ENCODE measurements around the gene DHX58.
"Not testable (repeated sequence)": the region's sequence is repeated elsewhere in the genome, so short reads cannot be mapped to it uniquely, and the experiment has no call there.

Gene DHX58

GRCh38 chr17:42112552-42113176 is at the start of gene DHX58:
TSS of gene DHX58 (minus strand) at chr17:42112714. CDS start at chr17:42111892, 822 bp downstream.
- H3K4me3 ChIP-seq (ENCODE audit: low read depth, low read length) = peak within 1 kb of the TSS; percentile 41
- DNase-seq (ENCODE audit: low read depth) = peak; percentile 56

- no peak for DNase-seq (ENCODE audit: low read depth)
- H3K4me3 ChIP-seq (ENCODE audit: low read depth, low read length) = no peak overlapping the region
Observed at GRCh38 chr17:42160531-42160910, 48.0 kb upstream of the DHX58 start.

- H3K4me3 ChIP-seq (ENCODE audit: low read depth, low read length) = no peak overlapping the region
Observed at GRCh38 chr17:42159796-42160530, 47.4 kb upstream of the DHX58 start.

GRCh38 chr17:42155614-42156045 is 43.1 kb upstream of the DHX58 start:
- H3K4me3 ChIP-seq (ENCODE audit: low read depth, low read length) = peak overlapping the region; percentile 76
- DNase-seq (ENCODE audit: low read depth) = no peak

More at GRCh38 chr17:42159796-42160530, 47.4 kb upstream of the DHX58 start:
- no peak for DNase-seq (ENCODE audit: low read depth)

- DNase-seq (ENCODE audit: low read depth) = no peak
Observed at GRCh38 chr17:42153919-42154742, 41.6 kb upstream of the DHX58 start.

GRCh38 chr17:42146911-42147607 is 34.5 kb upstream of the DHX58 start:
- no peak overlapping the region for H3K4me3 ChIP-seq (ENCODE audit: low read depth, low read length)

More at GRCh38 chr17:42153919-42154742, 41.6 kb upstream of the DHX58 start:
- H3K4me3 ChIP-seq (ENCODE audit: low read depth, low read length) = peak overlapping the region; percentile 76

GRCh38 chr17:42143138-42143537 is 30.6 kb upstream of the DHX58 start:
- not testable (repeated sequence) for H3K4me3 ChIP-seq (ENCODE audit: low read depth, low read length); DNase-seq (ENCODE audit: low read depth)

More at GRCh38 chr17:42146911-42147607, 34.5 kb upstream of the DHX58 start:
- no peak for DNase-seq (ENCODE audit: low read depth)

DNA sequence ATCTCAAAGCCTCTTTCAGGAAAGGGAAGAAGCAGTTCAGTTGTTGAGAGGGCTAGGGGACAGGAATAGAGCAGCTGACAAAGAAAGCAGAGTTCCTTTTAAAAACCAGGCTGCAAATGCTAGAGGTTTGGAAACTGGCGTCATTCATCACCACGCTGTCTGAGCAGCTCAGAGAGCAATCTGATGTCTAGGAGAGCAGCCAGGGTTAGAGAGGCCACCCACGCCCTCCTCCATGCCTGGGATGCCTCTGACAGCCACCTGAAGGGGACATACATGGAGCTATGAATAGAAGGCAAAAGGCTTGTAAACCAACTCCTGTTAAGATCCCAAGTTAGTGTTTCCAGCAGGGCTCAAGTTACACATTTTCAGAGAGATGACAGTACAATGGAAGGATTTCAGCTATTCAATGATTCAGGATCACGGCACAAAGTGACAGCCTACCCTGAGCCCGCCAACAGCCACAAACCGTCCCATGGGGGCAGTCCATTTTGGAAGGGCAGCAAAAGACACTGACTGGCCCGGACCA is 29.9 kb upstream of the DHX58 start:
- H3K4me3 ChIP-seq (ENCODE audit: low read depth, low read length) = no peak overlapping the region

DNA sequence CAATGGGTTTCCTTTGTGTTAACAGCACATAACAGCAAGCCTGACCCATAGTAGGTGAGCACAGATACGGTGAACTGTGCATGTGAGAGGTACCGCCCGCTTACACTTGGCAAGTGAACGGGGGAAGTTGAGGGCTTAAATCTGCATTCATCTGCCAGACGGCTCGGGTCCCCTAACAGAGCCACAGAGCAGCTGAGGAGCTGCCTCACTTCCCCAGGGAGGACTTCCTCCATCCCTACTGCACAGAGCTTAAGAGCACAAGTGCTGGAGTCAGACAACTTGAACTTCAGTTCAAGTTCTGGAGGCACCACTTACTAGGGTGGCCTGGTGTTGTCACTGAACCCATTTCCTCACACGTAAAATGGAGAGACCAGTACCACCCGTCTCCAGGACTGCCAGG is 28.9 kb upstream of the DHX58 start:
- DNase-seq (ENCODE audit: low read depth) = no peak
- H3K4me3 ChIP-seq (ENCODE audit: low read depth, low read length) = no peak overlapping the region

More for the DNA sequence above, 29.9 kb upstream of the DHX58 start:
- DNase-seq (ENCODE audit: low read depth) = peak; percentile 31

- not testable (repeated sequence) for H3K4me3 ChIP-seq (ENCODE audit: low read depth, low read length); DNase-seq (ENCODE audit: low read depth)
Observed at GRCh38 chr17:42140690-42141089, 28.2 kb upstream of the DHX58 start.

- no peak overlapping the region for H3K4me3 ChIP-seq (ENCODE audit: low read depth, low read length)
- DNase-seq (ENCODE audit: low read depth) = no peak
Observed at GRCh38 chr17:42138749-42139492, 26.4 kb upstream of the DHX58 start.

DNA sequence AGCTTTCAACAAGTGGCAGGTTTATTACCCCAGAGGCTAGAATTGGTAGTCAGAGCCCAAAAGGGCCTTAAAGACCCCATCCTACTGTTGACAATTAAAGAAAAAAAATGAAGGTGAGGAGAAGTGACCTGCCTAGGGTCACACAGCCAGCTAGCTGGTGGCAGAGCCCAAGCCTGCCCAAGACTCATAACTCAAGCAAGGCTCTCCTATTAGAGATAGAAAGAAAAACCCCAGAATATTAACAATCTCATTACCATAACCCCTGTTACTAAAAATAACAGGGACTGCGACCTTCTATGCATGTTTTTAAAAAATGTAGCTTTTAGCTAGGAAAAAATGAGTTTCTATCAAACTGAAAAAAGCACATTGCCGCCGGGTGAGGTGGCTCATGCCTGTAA is 24.1 kb upstream of the DHX58 start:
- no peak overlapping the region for H3K4me3 ChIP-seq (ENCODE audit: low read depth, low read length)
- no peak for DNase-seq (ENCODE audit: low read depth)

DNA sequence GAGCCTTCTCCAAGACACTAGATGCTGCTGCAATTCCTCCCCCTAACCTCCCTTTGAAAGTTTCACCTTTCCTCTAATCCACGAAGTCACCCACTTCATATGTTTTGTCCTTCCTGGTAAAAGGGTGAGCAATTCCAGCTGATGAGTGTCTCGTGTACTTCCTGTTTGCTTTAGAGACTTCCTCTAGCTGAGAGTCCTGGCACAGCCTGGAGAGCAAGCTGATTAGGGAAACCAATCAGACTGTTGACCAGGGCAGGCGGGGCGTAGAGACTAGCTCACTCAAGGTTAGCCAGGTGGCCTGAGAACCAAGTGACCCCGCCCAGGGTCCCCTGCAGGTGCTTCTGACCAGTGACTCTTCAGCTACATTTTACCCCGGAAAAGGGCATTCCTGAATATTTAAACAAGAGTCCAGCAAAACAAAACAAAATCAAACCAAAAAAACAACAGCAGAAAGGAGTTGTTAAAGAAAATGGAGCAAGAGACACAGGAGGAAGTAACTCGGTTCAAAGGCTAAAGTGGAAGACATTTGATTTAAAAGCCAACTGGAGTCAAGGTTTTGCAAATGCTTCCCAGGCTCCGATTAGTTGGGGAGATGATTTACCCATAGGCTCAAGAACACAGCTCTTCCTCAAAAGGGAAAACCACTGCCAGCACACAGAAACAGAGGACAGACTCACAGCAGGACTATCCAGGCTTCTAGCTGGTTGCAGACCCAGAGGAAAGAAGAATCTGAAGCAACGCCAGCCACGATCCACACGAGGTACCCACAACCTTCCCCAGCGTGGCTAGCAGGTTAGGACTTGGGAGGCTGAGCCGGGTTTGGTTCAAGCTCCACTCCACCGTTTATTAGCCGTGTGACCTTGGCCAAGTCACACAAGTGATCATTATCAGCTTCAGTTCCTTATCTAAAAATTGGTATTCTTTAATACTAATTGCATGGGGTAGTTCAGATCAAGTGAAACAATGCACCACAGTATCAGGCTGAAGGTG is 23.4 kb upstream of the DHX58 start:
- DNase-seq (ENCODE audit: low read depth) = no peak
- no peak overlapping the region for H3K4me3 ChIP-seq (ENCODE audit: low read depth, low read length)

DNA sequence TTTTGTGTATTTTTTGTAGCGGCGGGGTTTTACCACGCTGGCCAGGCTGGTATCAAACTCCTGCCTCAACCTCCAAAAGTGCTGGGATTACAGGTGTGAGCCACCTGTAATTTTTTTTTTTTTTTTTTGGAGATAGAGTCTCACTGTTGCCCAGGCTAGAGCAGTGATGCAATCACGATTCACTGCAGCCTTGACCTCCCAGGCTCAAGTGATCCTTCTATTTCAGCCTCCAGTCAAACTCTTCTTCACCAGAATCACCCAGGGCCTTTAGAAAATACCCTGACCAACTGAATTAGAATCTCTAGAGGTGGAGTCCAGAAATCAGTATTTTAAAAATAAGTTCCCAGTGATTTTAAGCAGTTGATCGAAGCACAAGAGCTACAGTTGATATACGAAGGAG is 22.6 kb upstream of the DHX58 start:
- H3K4me3 ChIP-seq (ENCODE audit: low read depth, low read length) = no peak overlapping the region
- no peak for DNase-seq (ENCODE audit: low read depth)

- no peak for DNase-seq (ENCODE audit: low read depth)
- no peak overlapping the region for H3K4me3 ChIP-seq (ENCODE audit: low read depth, low read length)
Observed at GRCh38 chr17:42133461-42134041, 21.0 kb upstream of the DHX58 start.

GRCh38 chr17:42132941-42133340 is 20.4 kb upstream of the DHX58 start:
- H3K4me3 ChIP-seq (ENCODE audit: low read depth, low read length) = no peak overlapping the region
- peak; percentile 31 for DNase-seq (ENCODE audit: low read depth)

DNA sequence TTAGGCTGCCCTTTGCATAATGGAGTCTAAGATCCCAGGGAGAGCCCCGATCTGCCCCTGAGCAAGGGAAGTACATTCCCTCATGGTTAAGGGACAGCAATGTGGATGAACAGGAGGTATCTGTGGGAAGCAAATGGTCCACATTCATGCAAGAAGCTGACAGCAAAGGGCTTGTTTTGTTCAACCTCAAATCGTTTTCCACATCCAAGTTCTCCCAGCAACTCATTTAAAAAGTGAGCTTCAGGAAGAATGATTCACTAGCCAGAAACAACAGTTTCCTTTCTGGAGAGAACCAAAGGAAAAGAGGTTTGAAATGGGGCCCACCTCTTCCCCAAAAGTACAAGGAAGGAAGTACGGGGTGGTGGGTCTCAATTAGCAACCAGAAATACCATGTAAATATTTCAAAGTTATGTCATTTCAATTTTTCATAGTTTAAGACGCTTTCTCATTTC is 19.5 kb upstream of the DHX58 start:
- no peak for DNase-seq (ENCODE audit: low read depth)
- H3K4me3 ChIP-seq (ENCODE audit: low read depth, low read length) = no peak overlapping the region
